ENCODE results near the gene ZSWIM6.

Gene ZSWIM6

DNA sequence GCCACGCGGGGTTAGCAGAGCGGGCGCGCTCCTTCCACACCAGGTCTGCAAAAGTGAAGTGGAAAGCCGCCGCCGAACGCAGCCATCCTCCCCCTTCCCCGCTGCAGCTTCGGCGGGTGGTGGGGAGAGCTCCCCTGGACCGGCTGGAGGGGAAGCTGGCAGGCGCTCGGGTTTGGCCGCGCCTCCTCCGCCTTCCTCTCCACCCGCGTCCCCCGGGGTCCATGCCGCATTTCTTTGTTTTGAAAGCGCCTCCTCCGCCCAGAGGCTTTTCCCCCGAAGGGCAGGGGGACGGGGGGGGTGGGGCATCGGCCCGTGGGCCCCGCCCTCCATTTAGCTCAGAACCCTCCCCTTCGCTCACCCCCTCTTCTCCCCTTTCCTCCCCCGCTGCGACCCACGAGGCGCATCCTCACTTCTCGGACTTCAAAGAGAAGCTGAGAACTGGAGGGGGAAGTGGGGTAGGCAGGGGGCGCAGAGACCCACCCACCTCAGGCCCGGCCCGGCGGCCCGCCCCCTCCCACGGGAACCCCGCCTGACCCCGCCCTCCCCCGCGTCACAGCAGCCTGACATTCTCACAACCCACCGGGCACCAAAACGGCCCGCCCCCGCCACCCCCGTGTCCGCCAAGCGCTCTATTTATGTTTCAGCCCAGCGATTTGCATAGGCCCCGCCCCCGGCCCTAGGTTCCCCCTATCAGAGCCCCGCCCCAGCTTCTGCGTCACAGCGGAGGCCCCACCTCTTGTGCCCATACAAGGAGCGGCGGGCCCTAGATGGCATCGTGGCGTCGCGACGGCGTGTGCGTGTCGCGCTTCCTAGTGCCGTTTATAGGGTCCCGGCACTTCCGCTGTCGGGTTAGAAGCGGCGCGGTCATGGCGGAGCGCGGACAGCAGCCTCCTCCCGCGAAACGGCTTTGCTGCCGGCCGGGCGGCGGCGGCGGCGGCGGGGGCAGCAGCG, at the start of gene ZSWIM6:
ZSWIM6 (plus strand) TSS at position 852 of the 951 bp plus-strand sequence; CDS start at position 867, 15 bp downstream.
- peak; percentile 99 for DNase-seq

DNA sequence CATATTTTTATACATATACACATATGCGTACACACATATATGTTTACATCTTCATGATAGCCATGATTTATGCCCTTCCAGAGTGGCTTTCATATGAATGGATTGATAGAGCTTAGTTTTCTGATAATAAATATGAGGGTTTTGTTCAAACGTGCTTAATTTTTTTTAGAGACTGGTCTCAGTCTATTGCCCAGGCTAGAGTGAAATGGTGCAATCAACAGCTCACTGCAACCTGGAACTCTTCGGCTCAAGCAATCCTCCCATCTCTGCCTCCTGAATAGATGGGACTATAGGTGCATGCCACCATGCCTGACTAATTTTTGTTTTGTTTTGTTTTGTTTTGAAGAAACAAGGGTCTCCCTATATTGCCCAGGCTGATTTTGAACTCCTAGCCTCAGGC, 48.6 kb upstream of the ZSWIM6 start:
- DNase-seq = no peak

GRCh38 chr5:61285531-61285930, 46.5 kb upstream of the ZSWIM6 start:
- no peak for DNase-seq

DNA sequence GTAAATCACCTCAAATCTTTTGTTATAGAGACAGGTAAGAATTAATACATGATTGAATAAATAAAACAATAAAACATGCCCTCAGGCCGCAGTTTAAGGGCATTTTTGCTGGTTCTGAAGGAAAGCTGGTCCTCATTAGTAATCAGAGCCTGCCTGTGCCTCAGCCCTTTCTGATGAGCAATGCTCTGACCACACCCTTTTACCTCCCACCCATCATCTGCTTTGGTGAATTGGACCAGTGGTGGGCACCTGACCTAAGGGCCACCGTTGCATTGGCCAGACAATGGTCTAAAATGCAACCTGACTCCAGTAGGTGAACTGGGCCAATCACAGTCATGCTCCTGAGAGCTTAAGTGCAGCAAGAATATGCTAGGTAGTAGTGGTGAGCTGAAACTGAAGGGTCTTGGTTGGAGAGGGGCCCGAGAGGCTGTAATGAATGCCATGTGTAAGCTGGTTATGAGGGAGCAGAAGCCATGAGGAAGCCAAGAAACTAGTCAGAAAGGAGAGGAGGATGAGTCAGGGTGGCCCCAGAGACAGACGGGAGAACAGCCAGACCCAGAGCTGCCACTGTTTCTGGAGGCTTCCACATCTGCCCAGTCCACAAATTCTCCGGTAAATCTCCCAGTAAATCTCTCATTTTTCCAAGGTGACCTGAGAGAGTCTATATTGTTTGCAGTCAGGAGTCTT, 45.5 kb upstream of the ZSWIM6 start:
- no peak for DNase-seq

- no peak for DNase-seq
Measured at GRCh38 chr5:61287474-61287873, 44.6 kb upstream of the ZSWIM6 start.

GRCh38 chr5:61289241-61289640, 42.8 kb upstream of the ZSWIM6 start:
- DNase-seq = peak; percentile 74

- peak; percentile 53 for DNase-seq
Measured at GRCh38 chr5:61289669-61290306, 42.3 kb upstream of the ZSWIM6 start.

DNA sequence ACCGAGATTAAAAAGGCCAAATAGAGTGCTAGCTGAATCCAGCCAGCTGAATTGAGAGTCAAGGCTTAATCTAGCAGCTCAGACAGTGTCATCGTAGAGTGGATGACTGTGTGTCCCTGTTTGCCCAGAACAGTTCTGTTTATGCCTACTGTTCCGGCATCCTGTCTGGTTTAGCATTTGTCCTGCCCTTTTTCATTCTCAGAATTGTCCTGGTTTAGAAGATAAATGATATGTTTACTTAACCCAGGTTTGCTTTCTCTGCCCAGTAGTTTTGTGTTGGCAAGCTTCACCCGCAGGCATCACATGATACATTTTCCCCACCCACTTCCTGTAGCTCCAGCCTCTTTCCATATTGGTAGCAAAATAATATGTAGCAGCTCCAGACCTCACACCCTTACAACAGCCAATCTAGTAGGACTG, 41.3 kb upstream of the ZSWIM6 start:
- DNase-seq = peak; percentile 65

DNA sequence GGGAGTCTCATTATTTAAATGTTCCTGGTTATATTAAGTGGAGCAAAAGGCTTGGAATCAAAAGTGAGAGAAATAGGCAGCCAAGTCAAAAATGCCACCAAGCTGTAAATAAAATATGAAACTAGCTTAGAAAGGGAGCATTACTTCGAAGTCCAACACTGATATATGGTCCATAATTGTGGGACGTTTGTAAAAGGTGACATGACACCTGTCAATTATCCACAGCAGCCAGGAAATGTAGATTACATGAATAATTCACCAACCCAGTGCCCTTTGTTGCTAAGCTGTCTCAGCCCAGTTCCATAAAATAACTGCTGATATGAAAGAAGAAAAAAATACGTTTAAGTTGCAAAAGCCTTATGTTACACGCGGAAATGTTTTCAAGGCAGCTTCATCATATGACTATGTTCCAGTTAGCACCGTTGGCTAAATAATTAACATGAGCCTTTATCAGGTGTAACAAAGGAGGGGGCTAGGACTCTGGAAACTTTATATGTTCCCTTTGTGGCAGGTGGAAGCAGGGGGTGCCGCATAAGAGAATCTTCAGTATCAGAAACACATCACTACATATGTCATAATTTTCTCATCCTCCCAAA, 39.9 kb upstream of the ZSWIM6 start:
- no peak for DNase-seq

DNA sequence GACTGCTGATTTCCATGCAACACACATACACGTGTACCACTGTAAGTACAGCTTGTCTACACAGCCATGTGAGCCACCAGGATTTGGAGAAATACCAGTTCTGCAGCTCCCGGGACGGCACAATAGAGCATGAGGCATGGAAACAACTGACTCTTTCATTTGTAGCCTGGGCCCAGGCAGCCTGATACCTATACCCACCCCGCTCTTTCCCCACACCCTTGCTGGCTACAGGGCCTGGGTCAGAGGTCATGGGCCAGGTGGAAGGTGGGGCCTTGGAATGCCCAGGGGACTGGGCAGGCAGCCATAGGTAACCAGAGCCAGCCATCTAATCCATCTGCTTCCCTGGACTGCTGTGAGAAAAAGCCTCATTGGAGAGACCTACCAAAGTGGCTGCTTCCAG, 39.0 kb upstream of the ZSWIM6 start:
- no peak for DNase-seq

GRCh38 chr5:61293873-61294272, 38.2 kb upstream of the ZSWIM6 start:
- DNase-seq = no peak

DNA sequence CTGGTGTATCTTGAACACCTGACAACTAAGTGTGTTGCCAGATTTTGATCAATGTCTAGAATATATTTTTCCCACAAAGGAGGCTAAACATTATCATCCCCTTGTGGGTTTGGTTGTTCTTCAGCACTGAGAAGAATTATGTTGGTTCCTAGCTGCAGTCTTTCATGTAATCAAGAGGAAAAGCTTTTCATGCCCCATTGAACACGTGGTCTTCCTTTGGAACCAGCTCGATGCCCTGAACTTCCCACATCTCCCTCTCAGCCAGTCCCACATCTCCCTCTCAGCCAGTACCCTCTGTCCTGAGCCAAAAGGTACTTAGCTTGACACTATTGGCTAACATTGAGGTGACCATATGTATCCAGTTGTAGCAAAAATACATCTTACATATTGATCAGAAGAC, 36.7 kb upstream of the ZSWIM6 start:
- no peak for DNase-seq

- DNase-seq = peak; percentile 16
Measured at GRCh38 chr5:61298066-61298465, 34.0 kb upstream of the ZSWIM6 start.

- peak; percentile 61 for DNase-seq
Measured at GRCh38 chr5:61298580-61298979, 33.5 kb upstream of the ZSWIM6 start.

- DNase-seq = no peak
Measured at GRCh38 chr5:61299261-61299681, 32.8 kb upstream of the ZSWIM6 start.

DNA sequence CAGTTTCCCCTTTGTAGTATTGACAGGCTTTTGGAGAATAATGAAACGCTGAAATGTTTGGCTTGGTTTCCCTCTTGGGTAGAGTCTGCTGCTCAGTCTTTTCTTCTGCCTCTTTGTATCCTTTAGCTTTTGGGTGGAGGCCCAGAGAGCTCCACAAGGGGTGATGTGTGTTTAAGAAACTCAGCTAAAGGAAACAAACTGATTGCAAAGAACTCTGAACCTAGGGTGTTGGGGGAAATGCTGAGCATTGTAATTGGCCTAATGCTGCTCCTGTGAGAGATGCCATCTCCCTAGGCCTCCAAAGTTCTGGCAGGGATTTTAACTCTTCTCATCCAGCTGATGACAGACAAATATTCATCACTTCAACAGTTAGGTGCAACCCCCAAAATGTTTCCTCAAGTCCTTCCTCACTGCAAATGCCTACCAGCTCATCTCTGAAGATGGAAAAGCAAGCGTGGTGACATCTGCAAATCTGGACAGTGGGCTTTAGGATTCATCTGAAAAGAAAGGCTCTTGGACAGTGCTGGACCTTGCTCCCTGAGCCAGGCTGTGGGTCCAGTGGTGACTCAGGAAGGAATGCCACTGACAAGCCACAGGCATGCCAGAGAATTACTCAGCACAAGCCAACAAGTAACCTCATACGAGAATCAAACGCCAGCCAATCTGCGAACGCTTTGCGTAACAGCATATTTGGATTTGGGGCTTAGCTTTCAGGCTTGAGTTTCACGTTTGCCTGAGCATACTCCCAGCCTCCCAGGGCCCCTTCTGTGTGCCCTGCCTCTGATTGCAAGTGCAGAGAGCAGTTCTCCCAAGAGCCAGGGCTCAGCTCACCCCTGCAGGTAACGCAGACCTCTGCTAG, 30.5 kb upstream of the ZSWIM6 start:
- DNase-seq = no peak

DNA sequence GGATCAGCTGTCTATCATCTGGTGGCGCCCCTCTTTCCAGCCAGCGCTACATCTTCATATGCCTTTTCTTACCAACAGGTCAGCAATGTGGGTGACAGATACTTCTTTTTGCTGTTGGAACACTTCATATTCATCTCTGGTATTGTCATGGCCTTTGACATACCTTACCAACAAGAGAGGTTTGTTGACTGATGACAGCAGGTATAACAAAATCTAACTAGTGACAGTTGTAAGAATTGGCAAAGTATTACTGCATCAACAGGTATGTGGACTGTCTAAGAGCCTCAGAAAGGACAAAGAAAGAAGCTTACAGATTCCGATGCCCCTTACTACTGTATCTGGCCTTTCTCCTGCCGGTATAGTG, 29.9 kb upstream of the ZSWIM6 start:
- DNase-seq = no peak

- no peak for DNase-seq
Measured at GRCh38 chr5:61303346-61303745, 28.7 kb upstream of the ZSWIM6 start.

DNA sequence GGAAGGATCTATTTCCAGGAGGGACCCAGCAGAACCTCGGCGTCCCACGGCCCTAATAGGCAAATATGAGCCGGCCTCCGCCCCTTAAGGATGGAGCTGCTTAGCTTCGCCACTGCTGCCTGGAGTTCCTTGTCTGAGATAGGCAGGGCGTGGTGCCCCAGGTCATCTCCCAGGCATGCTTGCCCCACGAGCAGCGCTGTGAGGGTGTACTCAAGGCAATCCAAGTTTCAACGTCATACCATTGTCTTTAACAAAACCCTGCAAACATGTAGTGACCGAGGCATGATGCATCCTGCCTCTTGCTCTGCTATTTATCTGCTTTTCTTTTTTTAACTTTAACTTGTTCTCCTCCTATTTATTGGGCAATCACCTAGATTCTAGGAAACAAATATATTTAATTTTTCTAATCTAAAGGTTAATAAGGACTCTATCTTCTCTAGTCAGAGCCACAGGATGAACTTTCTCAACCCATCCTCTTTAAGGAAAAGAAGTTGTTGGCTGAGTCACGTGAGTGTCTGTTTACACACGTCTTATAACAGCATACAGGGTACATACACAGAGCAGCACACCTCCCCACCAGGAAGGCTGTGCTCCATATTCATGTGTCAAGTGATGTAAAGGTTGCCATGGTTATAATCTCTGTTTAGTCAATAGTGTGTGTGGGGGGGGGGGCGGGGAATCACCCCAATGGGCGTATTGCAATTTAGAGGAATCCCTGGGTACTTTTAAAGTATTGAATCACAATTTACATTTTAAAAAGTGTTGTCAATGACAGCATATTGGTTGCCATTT, 27.3 kb upstream of the ZSWIM6 start:
- DNase-seq = peak; percentile 85

DNA sequence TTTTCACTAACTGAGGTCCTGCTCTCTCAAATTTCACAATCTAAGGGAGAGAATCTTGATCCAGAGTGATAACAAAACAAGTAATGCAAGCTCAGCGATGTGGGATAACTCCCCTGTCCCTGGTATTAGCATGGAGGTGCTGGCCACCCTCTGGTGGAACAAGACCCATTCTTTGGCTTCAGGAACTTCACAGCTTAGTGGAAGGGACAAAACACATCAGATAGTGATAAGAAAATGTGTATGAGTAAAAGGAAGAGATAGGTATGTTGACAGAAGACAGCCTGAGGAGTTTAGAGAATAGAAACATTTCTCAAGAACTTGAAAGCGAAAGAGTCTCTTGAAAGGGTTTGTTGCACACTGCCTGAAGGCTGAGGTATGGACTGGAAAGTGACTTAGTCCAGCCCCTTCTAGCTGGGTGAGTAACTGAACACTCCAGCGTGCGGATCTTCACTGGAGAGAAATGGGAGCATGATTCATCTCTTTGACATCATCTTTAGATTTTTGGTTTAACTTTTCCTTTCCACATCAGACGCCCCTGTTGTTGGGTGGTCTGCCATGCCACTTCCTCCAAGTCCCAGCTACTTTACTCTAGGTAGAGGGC, 25.4 kb upstream of the ZSWIM6 start:
- DNase-seq = no peak

DNA sequence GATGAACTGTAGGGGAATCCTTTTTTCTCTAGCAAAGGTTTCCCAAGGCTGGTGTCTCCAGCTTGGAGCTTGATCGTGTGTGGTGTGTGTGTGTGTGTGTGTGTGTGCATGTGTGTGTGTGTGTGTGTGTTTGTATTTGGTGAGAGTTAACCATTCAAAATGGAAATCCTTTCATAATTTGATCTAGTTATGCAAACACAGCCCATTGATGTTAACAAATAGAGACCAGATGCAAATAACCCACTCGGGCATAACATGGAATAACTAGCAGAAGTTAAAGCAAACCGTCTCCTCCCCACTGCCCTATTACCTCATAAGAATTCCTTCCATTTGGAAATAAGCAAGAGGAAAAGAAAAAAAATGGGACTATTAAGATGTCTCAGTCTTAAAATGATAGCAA, 24.9 kb upstream of the ZSWIM6 start:
- DNase-seq = peak; percentile 5

Measured in NCI-H146 (cell line).